NAMALWA (cell line): ENCODE measurements around the gene NAB2.
"Not testable (repeated sequence)": the region's sequence is repeated elsewhere in the genome, so short reads cannot be mapped to it uniquely, and the experiment has no call there.

Experiments used
- DNase-seq: peaks from one replicate; pipeline ENCODE4 v3.0.0-alpha.2; 2015; ENCODE audit warnings: low spot score

The NAB2 gene

GRCh38 chr12:57111031-57111734 lies 22.3 kb downstream of the NAB2 start, which contains the start of gene STAT6:
Gene STAT6 (minus strand): TSS chr12:57111362. CDS start chr12:57108278, 3,084 bp downstream.
- DNase-seq: peak; percentile 94

DNA sequence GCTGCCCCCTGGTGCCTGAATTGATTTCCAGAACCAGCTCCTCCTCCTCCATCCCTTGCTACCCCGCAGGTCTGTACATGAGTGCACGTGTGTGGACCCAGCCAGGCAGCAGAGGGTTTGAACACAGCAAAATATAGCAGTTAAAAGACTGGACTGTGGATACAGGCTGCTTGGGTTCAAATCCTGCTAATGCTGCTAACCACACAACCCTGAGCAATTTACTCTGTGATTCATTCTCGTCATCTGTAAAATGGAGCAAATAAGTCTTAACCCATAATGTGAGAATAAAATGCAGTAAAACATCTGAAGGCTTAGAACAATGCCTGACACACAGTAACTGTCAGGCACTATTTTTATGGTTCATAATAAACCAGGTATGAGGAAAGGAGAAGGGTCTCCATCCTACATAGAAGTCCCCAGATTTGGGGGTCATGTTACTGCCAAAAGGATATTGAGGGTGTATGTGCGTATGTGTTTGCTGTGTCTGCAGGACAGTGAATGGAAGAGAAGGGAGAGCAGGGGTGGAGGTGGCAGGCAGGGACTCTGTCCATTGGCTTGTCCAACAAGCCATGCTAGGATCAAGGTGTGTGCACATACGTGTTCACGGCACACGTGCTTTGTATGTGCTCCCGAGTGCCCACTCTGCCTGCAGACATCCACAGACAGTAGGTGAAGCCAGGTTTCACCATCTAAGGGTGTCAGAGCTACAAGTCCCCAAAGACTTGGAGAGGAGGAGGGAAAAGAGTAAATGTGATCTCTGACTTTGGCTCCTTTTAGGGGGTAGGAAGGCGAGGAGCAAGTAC lies 23.8 kb downstream of the NAB2 start:
- no peak for DNase-seq

GRCh38 chr12:57116580-57117281 lies 27.8 kb downstream of the NAB2 start:
- no peak for DNase-seq

GRCh38 chr12:57118711-57119271 lies 29.9 kb downstream of the NAB2 start:
- DNase-seq: peak; percentile 43

GRCh38 chr12:57119294-57120085 lies 30.6 kb downstream of the NAB2 start:
- DNase-seq: no peak

DNA sequence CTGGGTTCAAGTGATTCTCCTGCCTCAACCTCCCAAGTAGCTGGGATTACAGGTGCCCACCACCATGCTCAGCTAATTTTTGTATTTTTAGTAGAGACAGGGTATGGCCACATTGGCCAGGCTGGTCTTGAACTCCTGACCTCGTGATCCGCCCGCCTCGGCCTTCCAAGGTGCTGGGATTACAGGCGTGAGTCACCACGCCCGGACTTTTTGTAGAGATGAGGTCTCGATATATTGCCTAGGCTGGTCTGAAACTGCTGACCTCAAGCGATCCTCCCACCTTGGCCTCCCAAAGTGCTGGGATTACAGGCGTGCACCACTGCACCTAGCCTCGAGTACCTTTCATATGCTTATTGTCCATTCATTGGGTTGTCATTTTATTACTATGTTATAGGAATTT lies 31.8 kb downstream of the NAB2 start:
- not testable (repeated sequence) for DNase-seq

- DNase-seq: no peak
Observed at GRCh38 chr12:57123813-57124212, 34.9 kb downstream of the NAB2 start.

GRCh38 chr12:57124261-57124877 lies 35.5 kb downstream of the NAB2 start:
- peak; percentile 88 for DNase-seq

- no peak for DNase-seq
Observed at GRCh38 chr12:57126061-57126460, 37.1 kb downstream of the NAB2 start.

GRCh38 chr12:57126561-57126960 lies 37.6 kb downstream of the NAB2 start:
- no peak for DNase-seq

- DNase-seq: peak; percentile 73
Observed at GRCh38 chr12:57127101-57127725, 38.3 kb downstream of the NAB2 start.

DNA sequence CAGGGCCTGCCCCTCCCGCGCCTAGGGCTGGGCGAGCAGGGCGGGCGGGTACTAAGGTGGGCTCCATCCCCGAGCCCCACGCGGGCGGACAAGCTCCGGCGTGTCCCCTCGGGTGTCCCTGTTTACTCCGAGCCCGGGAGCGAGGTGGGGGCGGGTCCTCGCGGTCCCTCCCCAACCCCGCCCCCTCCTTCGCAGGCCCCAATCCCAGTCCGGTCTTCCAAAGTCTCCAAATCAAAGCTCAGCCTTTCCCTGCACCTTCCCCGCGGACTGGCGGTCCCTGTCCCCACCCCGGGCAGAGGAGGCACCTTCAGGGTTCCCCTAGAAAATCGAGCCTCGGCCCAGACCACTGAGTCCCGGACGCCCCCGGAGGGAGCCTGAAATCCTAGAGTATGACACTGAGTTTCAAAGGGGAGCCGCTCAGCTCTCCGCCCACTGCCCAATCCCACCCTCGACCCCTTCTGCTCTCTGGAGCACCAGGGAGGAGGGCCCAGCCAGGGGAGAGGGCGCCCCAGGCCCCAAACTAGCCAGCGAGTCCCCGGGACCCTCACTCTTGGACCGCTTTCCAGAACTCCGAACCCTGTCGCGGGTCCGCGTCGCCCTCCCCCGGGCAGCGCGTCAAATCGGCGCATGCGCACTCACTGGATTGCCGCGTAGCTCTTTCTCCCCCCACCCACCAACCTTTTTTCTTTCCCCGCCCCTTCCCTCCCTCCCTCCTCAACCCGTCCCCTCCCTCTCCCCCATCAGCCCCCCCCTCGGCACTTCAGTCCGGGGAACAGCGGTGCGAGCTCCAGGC lies 39.0 kb downstream of the NAB2 start, which contains the start of gene LRP1:
Gene LRP1 (plus strand): TSS at position 758 of the 793 bp plus-strand sequence. CDS start 482 bp downstream, outside the sequence.
- peak; percentile 75 for DNase-seq

DNA sequence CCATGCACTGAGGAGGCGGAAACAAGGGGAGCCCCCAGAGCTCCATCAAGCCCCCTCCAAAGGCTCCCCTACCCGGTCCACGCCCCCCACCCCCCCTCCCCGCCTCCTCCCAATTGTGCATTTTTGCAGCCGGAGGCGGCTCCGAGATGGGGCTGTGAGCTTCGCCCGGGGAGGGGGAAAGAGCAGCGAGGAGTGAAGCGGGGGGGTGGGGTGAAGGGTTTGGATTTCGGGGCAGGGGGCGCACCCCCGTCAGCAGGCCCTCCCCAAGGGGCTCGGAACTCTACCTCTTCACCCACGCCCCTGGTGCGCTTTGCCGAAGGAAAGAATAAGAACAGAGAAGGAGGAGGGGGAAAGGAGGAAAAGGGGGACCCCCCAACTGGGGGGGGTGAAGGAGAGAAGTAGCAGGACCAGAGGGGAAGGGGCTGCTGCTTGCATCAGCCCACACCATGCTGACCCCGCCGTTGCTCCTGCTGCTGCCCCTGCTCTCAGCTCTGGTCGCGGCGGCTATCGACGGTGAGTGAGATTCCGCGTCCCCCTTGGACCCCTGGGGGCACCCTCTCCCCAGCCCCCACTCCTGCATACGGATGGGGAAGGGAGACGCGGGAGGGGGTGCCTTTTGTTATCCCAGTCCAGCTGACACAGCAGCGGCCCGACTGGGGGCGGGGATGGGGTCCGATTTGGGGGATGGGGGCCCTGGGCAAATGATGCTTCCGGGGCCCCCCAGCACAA lies 39.8 kb downstream of the NAB2 start:
- no peak for DNase-seq

- no peak for DNase-seq
Observed at GRCh38 chr12:57129321-57129842, 40.5 kb downstream of the NAB2 start.

GRCh38 chr12:57129889-57130288 lies 41.0 kb downstream of the NAB2 start:
- no peak for DNase-seq

- no peak for DNase-seq
Observed at GRCh38 chr12:57130941-57131340, 42.0 kb downstream of the NAB2 start.

- no peak for DNase-seq
Observed at GRCh38 chr12:57131896-57132744, 43.2 kb downstream of the NAB2 start.
